Measurements from ENCODE around the gene LRRC23. TPM values are rescaled to one million over a fixed set of nuclear protein-coding genes. Genes with fewer than 3 reads are reported as not detected.
A peak's percentile ranks its signal among the peaks of the same experiment; 100 is the strongest.

LRRC23 gene
- total and polyA plus RNA-seq, 2 of the 13 experiments (the other 11 are each of a cell fraction or from before 2014, with no cell fraction given) = 6.0 to 7.8 TPM

GRCh38 chr12:6960593-6961277 is 56.1 kb downstream of the LRRC23 start:
- Histone ChIP-seq H2AFZ (ENCODE audit: low read length) (no peak overlapping the region), H3K9ac (ENCODE audit: insufficient read depth, low read depth, low read length) (no peak overlapping the region; the same call in 1 of the 2 replicates), H3K36me3 (replicated peaks in 1 of 2; ENCODE audit: control insufficient read depth in 1 of 2, insufficient read depth in 2 of 2, low read length in 2 of 2) (peaks cover 4 to 7% of the 10 kb centered on the region in 2 experiments), H3K79me2 (ENCODE audit: insufficient read depth, low read length) (no peaks in the 10 kb centered on the region), H3K9me3 (ENCODE audit: low read length) (no peaks in the 10 kb centered on the region), H3K27ac (ENCODE audit: extremely low read length, insufficient read depth, low read length) (no peak overlapping the region), H3K4me1 (ENCODE audit: insufficient read depth, low read length) (peaks cover 39% of the 10 kb centered on the region), H3K27me3 (ENCODE audit: control insufficient read depth in 1 of 2, insufficient read depth in 2 of 2, low read length in 2 of 2) (no peaks in the 10 kb centered on the region), H3K4me2 (ENCODE audit: low read depth, low read length) (no peak overlapping the region), H3K4me3 (replicated peaks in 1 of 3; ENCODE audit: insufficient read depth in 1 of 3, low read depth in 2 of 3, low read length in 3 of 3) (no peak overlapping the region), H4K20me1 (ENCODE audit: insufficient read depth, low read length) (no peaks in the 10 kb centered on the region)
- intact Hi-C loops (cut with micrococcal nuclease; ENCODE audit: unreplicated experiment) = no loop called here
- POLR2A ChIA-PET = interaction anchor here (1.7 to 8.0 kb wide), 3 partner anchors 15 to 57 kb away, joined by 6 to 180 read pairs (median 16); partner anchors contain the start of genes C12orf57, LPCAT3 and RNU7-1
- WGBS (ENCODE audit: low lambda C conversion rate) = 96% methylated on average over 13 of the region's 13 CpGs
- in situ Hi-C loops (cut with HindIII; ENCODE audit: extremely low pct_ligation_motif_present, low pct_unique_long_range_greater_than_20kb) = no loop called here
- FAIRE-seq (no peak), DNase-seq (ENCODE audit: low spot score) (no peak), ATAC-seq (no peak)
- no TSS peak for BruUV-seq (replicated peaks)
- CTCF ChIA-PET (ENCODE audit: low intra/inter-chr PET ratio, low total read pairs) = no interaction called here
- TF ChIP-seq STAG1 (CRISPR knock-in tag; IDR thresholded peaks at IDR 0.05) (peak; percentile 21; the same call in 1 of the 2 replicates), KLF15 (CRISPR knock-in tag; IDR thresholded peaks at IDR 0.05; ENCODE audit: borderline replicate concordance) (no peak), MAFK (conservative IDR thresholded peaks at IDR 0.05 in 1 of 2, IDR thresholded peaks at IDR 0.05 in 1 of 2; ENCODE audit: low read length in 2 of 2) (no peak), HBP1 (CRISPR knock-in tag; IDR thresholded peaks at IDR 0.05; ENCODE audit: low read depth) (no peak), LCORL (IDR thresholded peaks at IDR 0.05) (no peak), LCORL (CRISPR knock-in tag; IDR thresholded peaks at IDR 0.05) (no peak), TERF1 (CRISPR knock-in tag; IDR thresholded peaks at IDR 0.05) (no peak), KLF16 (CRISPR knock-in tag; IDR thresholded peaks at IDR 0.05) (no peak)
- TF ChIP-seq, protein P1, sequence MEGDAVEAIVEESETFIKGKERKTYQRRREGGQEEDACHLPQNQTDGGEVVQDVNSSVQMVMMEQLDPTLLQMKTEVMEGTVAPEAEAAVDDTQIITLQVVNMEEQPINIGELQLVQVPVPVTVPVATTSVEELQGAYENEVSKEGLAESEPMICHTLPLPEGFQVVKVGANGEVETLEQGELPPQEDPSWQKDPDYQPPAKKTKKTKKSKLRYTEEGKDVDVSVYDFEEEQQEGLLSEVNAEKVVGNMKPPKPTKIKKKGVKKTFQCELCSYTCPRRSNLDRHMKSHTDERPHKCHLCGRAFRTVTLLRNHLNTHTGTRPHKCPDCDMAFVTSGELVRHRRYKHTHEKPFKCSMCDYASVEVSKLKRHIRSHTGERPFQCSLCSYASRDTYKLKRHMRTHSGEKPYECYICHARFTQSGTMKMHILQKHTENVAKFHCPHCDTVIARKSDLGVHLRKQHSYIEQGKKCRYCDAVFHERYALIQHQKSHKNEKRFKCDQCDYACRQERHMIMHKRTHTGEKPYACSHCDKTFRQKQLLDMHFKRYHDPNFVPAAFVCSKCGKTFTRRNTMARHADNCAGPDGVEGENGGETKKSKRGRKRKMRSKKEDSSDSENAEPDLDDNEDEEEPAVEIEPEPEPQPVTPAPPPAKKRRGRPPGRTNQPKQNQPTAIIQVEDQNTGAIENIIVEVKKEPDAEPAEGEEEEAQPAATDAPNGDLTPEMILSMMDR (CRISPR knock-in tag; IDR thresholded peaks at IDR 0.05) = peak; percentile 38
